HepG2 (cell line): ENCODE measurements around the gene CCDC181.
"Not testable (repeated sequence)": the region's sequence is repeated elsewhere in the genome, so short reads cannot be mapped to it uniquely, and the experiment has no call there.

Source experiments
- CBX5 ChIP-seq: sonication (generic); formaldehyde crosslinking; IDR thresholded peaks from 2 replicates; pipeline ENCODE4 v1.4.0; 2020; ENCODE audit warnings: missing genetic modification reagents, borderline replicate concordance
- CREM ChIP-seq, 2 experiments: sonication (generic) in 1 of 2; formaldehyde crosslinking in 1 of 2; IDR thresholded peaks; 2 replicates each; pipeline versions ENCODE4 v1.4.0 to v1.6.1; 2016 to 2020; ENCODE audit warnings: antibody characterized with exemption in 1 of 2, mild to moderate bottlenecking in 1 of 2, missing genetic modification reagents in 1 of 2
- CTCF ChIP-seq: sonication (generic); formaldehyde crosslinking; IDR thresholded peaks from 2 replicates; pipeline ENCODE4 v1.5.0; 2020; ENCODE audit warnings: mild to moderate bottlenecking, missing genetic modification reagents, moderate library complexity
- LCORL ChIP-seq, 2 experiments: fragments of 450-650 bp in 1 of 2; sonication (generic) in 1 of 2; formaldehyde crosslinking in 1 of 2; IDR thresholded peaks; 2 replicates each; pipeline versions ENCODE4 v1.5.0 to v1.6.1; 2017 to 2020; ENCODE audit warnings: antibody characterized with exemption in 1 of 2, missing genetic modification reagents in 1 of 2
- MAFG ChIP-seq: sonication (generic); formaldehyde crosslinking; IDR thresholded peaks from 2 replicates; pipeline ENCODE4 v1.5.1; 2020; ENCODE audit warnings: mild to moderate bottlenecking, missing genetic modification reagents
- NFKBIZ ChIP-seq: IDR thresholded peaks from 2 replicates; pipeline ENCODE4 v1.6.1; 2018; ENCODE audit warnings: missing genetic modification reagents, missing compliant biosample characterization
- SP2 ChIP-seq: sonication (generic); formaldehyde crosslinking; IDR thresholded peaks from 2 replicates; pipeline ENCODE4 v1.5.1; 2020; ENCODE audit warnings: mild to moderate bottlenecking, missing genetic modification reagents
- USF2 ChIP-seq, 2 experiments: sonication (generic) in 1 of 2; formaldehyde crosslinking in 1 of 2; IDR thresholded peaks; 2 replicates each; pipeline versions ENCODE4 v1.5.1 to v1.6.1; 2011 to 2020; ENCODE audit warnings: borderline replicate concordance in 1 of 2, low read depth in 1 of 2, low read length in 1 of 2, mild to moderate bottlenecking in 1 of 2, missing genetic modification reagents in 1 of 2, moderate library complexity in 1 of 2
- ZSCAN30 ChIP-seq: sonication (generic); formaldehyde crosslinking; IDR thresholded peaks from 2 replicates; pipeline ENCODE4 v1.5.0; 2020; ENCODE audit warnings: mild to moderate bottlenecking, missing genetic modification reagents
- TF ChIP-seq, protein P1 (sequence below): fragments of 450-650 bp; IDR thresholded peaks from 2 replicates; pipeline ENCODE4 v1.6.1; 2017; ENCODE audit warnings: mild to moderate bottlenecking
- TF ChIP-seq, protein P2 (sequence below): sonication (generic); formaldehyde crosslinking; IDR thresholded peaks from 2 replicates; pipeline ENCODE4 v1.4.0; 2020; ENCODE audit warnings: mild to moderate bottlenecking, missing genetic modification reagents, borderline replicate concordance
- TF ChIP-seq, protein P3 (sequence below): sonication (generic); formaldehyde crosslinking; IDR thresholded peaks from 2 replicates; pipeline ENCODE4 v1.8.0; 2022; ENCODE audit warnings: mild to moderate bottlenecking, missing genetic modification reagents, borderline replicate concordance

GRCh38 chr1:169402578-169402977, 24.7 kb downstream of the CCDC181 start:
- not testable (repeated sequence) for TF ChIP-seq CTCF (CRISPR knock-in tag); CBX5 (CRISPR knock-in tag); ZSCAN30; CREM (IDR thresholded peaks at IDR 0.05); CREM (CRISPR knock-in tag; IDR thresholded peaks at IDR 0.05); USF2 (IDR thresholded peaks at IDR 0.05; ENCODE audit: low read depth, low read length); USF2 (CRISPR knock-in tag; IDR thresholded peaks at IDR 0.05; ENCODE audit: borderline replicate concordance); LCORL (IDR thresholded peaks at IDR 0.05); LCORL (CRISPR knock-in tag; IDR thresholded peaks at IDR 0.05); SP2 (CRISPR knock-in tag); MAFG; NFKBIZ (CRISPR knock-in tag)
- TF ChIP-seq, protein P1, sequence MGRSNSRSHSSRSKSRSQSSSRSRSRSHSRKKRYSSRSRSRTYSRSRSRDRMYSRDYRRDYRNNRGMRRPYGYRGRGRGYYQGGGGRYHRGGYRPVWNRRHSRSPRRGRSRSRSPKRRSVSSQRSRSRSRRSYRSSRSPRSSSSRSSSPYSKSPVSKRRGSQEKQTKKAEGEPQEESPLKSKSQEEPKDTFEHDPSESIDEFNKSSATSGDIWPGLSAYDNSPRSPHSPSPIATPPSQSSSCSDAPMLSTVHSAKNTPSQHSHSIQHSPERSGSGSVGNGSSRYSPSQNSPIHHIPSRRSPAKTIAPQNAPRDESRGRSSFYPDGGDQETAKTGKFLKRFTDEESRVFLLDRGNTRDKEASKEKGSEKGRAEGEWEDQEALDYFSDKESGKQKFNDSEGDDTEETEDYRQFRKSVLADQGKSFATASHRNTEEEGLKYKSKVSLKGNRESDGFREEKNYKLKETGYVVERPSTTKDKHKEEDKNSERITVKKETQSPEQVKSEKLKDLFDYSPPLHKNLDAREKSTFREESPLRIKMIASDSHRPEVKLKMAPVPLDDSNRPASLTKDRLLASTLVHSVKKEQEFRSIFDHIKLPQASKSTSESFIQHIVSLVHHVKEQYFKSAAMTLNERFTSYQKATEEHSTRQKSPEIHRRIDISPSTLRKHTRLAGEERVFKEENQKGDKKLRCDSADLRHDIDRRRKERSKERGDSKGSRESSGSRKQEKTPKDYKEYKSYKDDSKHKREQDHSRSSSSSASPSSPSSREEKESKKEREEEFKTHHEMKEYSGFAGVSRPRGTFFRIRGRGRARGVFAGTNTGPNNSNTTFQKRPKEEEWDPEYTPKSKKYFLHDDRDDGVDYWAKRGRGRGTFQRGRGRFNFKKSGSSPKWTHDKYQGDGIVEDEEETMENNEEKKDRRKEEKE, result not testable (repeated sequence)
- TF ChIP-seq, protein P2, sequence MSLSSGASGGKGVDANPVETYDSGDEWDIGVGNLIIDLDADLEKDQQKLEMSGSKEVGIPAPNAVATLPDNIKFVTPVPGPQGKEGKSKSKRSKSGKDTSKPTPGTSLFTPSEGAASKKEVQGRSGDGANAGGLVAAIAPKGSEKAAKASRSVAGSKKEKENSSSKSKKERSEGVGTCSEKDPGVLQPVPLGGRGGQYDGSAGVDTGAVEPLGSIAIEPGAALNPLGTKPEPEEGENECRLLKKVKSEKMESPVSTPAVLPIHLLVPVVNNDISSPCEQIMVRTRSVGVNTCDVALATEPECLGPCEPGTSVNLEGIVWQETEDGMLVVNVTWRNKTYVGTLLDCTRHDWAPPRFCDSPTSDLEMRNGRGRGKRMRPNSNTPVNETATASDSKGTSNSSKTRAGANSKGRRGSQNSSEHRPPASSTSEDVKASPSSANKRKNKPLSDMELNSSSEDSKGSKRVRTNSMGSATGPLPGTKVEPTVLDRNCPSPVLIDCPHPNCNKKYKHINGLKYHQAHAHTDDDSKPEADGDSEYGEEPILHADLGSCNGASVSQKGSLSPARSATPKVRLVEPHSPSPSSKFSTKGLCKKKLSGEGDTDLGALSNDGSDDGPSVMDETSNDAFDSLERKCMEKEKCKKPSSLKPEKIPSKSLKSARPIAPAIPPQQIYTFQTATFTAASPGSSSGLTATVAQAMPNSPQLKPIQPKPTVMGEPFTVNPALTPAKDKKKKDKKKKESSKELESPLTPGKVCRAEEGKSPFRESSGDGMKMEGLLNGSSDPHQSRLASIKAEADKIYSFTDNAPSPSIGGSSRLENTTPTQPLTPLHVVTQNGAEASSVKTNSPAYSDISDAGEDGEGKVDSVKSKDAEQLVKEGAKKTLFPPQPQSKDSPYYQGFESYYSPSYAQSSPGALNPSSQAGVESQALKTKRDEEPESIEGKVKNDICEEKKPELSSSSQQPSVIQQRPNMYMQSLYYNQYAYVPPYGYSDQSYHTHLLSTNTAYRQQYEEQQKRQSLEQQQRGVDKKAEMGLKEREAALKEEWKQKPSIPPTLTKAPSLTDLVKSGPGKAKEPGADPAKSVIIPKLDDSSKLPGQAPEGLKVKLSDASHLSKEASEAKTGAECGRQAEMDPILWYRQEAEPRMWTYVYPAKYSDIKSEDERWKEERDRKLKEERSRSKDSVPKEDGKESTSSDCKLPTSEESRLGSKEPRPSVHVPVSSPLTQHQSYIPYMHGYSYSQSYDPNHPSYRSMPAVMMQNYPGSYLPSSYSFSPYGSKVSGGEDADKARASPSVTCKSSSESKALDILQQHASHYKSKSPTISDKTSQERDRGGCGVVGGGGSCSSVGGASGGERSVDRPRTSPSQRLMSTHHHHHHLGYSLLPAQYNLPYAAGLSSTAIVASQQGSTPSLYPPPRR (CRISPR knock-in tag), result not testable (repeated sequence)
- TF ChIP-seq, protein P3, sequence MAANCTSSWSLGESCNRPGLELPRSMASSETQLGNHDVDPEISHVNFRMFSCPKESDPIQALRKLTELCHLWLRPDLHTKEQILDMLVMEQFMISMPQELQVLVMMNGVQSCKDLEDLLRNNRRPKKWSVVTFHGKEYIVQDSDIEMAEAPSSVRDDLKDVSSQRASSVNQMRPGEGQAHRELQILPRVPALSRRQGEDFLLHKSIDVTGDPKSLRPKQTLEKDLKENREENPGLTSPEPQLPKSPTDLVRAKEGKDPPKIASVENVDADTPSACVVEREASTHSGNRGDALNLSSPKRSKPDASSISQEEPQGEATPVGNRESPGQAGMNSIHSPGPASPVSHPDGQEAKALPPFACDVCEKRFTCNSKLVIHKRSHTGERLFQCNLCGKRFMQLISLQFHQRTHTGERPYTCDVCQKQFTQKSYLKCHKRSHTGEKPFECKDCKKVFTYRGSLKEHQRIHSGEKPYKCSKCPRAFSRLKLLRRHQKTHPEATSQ (CRISPR knock-in tag), result not testable (repeated sequence)
